GM18519 (cell line): Measurements from ENCODE around the gene EXOC6.

Source experiments
- ATAC-seq: cut with Tn5 transposase; IDR thresholded peaks from one replicate; pipeline ENCODE4 v1.9.1; 2021; ENCODE audit warnings: mild to moderate bottlenecking, moderate library complexity; ENCODE audit not compliant: unreplicated experiment, low FRiP score

The EXOC6 gene

GRCh38 chr10:93074597-93075368 lies 226.5 kb downstream of the EXOC6 start:
- ATAC-seq, result no peak

GRCh38 chr10:93075369-93076221 lies 227.3 kb downstream of the EXOC6 start:
- no peak for ATAC-seq

GRCh38 chr10:93076871-93077270 lies 228.6 kb downstream of the EXOC6 start:
- no peak for ATAC-seq

GRCh38 chr10:93077860-93078337 lies 229.6 kb downstream of the EXOC6 start:
- ATAC-seq, result no peak

GRCh38 chr10:93079663-93080349 lies 231.5 kb downstream of the EXOC6 start:
- no peak for ATAC-seq

GRCh38 chr10:93080350-93081046 lies 232.2 kb downstream of the EXOC6 start:
- no peak for ATAC-seq

- ATAC-seq, result no peak
Observed at GRCh38 chr10:93081318-93081717, 233.0 kb downstream of the EXOC6 start.

- no peak for ATAC-seq
Observed at GRCh38 chr10:93081834-93082233, 233.5 kb downstream of the EXOC6 start.

GRCh38 chr10:93083743-93084539 lies 235.6 kb downstream of the EXOC6 start:
- no peak for ATAC-seq

- ATAC-seq, result no peak
Observed at GRCh38 chr10:93085272-93085859, 237.0 kb downstream of the EXOC6 start.

- ATAC-seq, result no peak
Observed at GRCh38 chr10:93086289-93086688, 238.0 kb downstream of the EXOC6 start.

GRCh38 chr10:93087846-93088245 lies 239.5 kb downstream of the EXOC6 start:
- no peak for ATAC-seq

GRCh38 chr10:93088466-93088865 lies 240.1 kb downstream of the EXOC6 start:
- no peak for ATAC-seq

GRCh38 chr10:93090619-93091018 lies 242.3 kb downstream of the EXOC6 start:
- no peak for ATAC-seq

- no peak for ATAC-seq
Observed at GRCh38 chr10:93091960-93092359, 243.6 kb downstream of the EXOC6 start.

GRCh38 chr10:93095225-93095624 lies 246.9 kb downstream of the EXOC6 start:
- no peak for ATAC-seq

GRCh38 chr10:93096901-93097300 lies 248.6 kb downstream of the EXOC6 start:
- ATAC-seq, result no peak

GRCh38 chr10:93097386-93097785 lies 249.1 kb downstream of the EXOC6 start:
- ATAC-seq, result no peak

GRCh38 chr10:93098816-93099215 lies 250.5 kb downstream of the EXOC6 start:
- ATAC-seq, result no peak
